ENCODE measurements around the gene RAB4A. TPM values are rescaled to one million over a fixed set of nuclear protein-coding genes. Genes with fewer than 3 reads are reported as not detected.
A peak's percentile ranks its signal among the peaks of the same experiment; 100 is the strongest.

Gene RAB4A
- total and polyA plus RNA-seq, 2 of the 13 experiments (the other 11 are each of a cell fraction or from before 2014, with no cell fraction given), result 56.0 to 80.1 TPM

DNA sequence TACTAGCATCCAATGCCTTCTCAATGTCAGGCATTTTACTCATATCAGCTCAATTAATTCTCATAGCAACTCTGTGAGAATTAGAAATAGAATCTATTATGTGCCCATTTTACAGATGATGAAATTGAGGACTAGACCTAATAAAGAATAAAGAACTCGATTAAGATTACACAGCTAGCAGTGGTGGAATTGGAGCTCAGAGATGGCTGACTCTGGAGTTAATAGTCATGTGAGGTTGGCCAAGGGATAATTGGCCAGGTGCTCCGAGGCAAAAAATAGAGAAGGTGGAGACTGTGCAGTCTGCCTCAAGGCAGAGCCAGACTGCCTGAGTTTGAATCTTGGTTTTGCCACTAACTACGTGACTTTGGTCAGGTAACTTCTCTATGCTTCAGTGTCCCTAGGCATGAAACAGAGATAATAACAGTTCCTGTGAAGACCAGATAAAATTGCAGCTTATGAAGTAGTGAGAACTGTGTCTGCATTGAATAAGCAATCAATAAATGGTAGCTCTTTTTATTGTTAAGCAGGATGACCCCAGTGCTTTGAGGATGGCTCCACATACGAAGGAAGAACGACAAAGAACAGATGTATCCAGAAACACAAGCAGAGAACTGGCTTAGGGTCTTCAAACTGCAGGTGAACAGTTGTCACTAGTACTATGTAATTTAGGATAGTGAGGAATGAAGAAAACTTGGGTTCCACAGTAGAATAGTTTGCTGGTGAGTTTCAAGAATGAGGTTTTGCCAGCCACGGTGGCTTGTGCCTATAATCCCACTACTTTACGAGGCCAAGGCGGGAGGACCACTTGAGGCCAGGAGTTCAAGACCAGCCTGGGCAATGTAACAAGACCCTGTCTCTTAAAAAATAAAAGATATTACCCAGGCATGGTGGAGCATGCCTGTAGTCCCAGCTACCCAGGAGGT is 78.8 kb downstream of the RAB4A start:
- ChIA-PET POLR2A (no interaction called here), CTCF (ENCODE audit: low intra/inter-chr PET ratio, low total read pairs) (no interaction called here)
- TF ChIP-seq ZNF3 (CRISPR knock-in tag; IDR thresholded peaks at IDR 0.05) (no peak), DMAP1 (CRISPR knock-in tag; IDR thresholded peaks at IDR 0.05) (no peak), CHD4 (IDR thresholded peaks at IDR 0.05; ENCODE audit: borderline replicate concordance, low read length) (peak; percentile 80; the same call in 1 of the 2 replicates), TGIF2 (CRISPR knock-in tag; IDR thresholded peaks at IDR 0.05) (no peak), DRAP1 (CRISPR knock-in tag; IDR thresholded peaks at IDR 0.05) (no peak), ZMYM3 (CRISPR knock-in tag; IDR thresholded peaks at IDR 0.05) (peak; percentile 47; the same call in 1 of the 2 replicates), ZNF629 (CRISPR knock-in tag; conservative IDR thresholded peaks at IDR 0.05) (peak; percentile 86)
- H3K9me3 ChIP-seq (ENCODE audit: low read length), result 0 out of 2 replicates have a peak, but pooled peaks cover 5% of the 10 kb centered on the region
- peaks cover 36% of the 10 kb centered on the region for H3K4me1 ChIP-seq (ENCODE audit: insufficient read depth, low read length)
- no peak overlapping the region for H3K9ac ChIP-seq (ENCODE audit: insufficient read depth, low read depth, low read length)
- no TSS peak for BruUV-seq (replicated peaks)
- 41% methylated on average over 8 of the region's 8 CpGs for WGBS (ENCODE audit: low lambda C conversion rate)
- in situ Hi-C loops (cut with HindIII; ENCODE audit: extremely low pct_ligation_motif_present, low pct_unique_long_range_greater_than_20kb), result no loop called here
- DNase-seq (ENCODE audit: low spot score), result no peak
- no peaks in the 10 kb centered on the region for H3K79me2 ChIP-seq (ENCODE audit: insufficient read depth, low read length)
- no peak for FAIRE-seq
- H3K36me3 ChIP-seq (replicated peaks in 1 of 2; ENCODE audit: control insufficient read depth in 1 of 2, insufficient read depth in 2 of 2, low read length in 2 of 2), result no peaks in the 10 kb centered on the region
- intact Hi-C loops (cut with micrococcal nuclease; ENCODE audit: unreplicated experiment), result loop anchor here (10.0 kb wide), 1 partner anchor 135 kb away; no protein-coding TSS in a partner anchor
- peak overlapping the region; percentile 1; the same call in 1 of the 2 replicates for H3K4me2 ChIP-seq (ENCODE audit: low read depth, low read length)
- H3K27me3 ChIP-seq (ENCODE audit: control insufficient read depth in 1 of 2, insufficient read depth in 2 of 2, low read length in 2 of 2), result peaks cover 0 to 17% of the 10 kb centered on the region in 2 experiments; a peak in 2 of 5 replicates
- ATAC-seq, result no peak
- H4K20me1 ChIP-seq (ENCODE audit: insufficient read depth, low read length), result no peaks in the 10 kb centered on the region
- H3K4me3 ChIP-seq (replicated peaks in 1 of 3; ENCODE audit: insufficient read depth in 1 of 3, low read depth in 2 of 3, low read length in 3 of 3), result no peak overlapping the region
- H2AFZ ChIP-seq (ENCODE audit: low read length), result no peak overlapping the region
- no peak overlapping the region for H3K27ac ChIP-seq (ENCODE audit: extremely low read length, insufficient read depth, low read length)

DNA sequence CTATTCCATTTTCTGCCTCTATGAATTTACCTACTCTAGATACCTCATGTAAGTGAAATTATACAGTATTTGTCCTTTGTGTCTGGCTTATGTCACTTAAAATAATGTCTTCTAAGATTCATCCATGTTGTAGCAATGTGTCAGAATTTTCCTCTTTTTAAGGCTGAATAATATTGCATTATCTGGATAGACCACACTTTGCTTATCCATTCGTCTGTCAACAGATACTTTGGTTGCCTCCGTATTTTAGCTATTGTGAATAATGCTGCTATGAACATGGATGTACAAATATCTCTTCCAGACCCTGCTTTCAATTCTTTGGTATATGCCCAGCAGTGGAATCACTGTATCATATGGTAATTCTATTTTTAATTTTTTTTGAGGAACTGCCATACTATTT is 82.1 kb downstream of the RAB4A start:
- POLR2A ChIA-PET, result no interaction called here
- Histone ChIP-seq H3K36me3 (replicated peaks in 1 of 2; ENCODE audit: control insufficient read depth in 1 of 2, insufficient read depth in 2 of 2, low read length in 2 of 2) (no peaks in the 10 kb centered on the region), H3K4me2 (ENCODE audit: low read depth, low read length) (no peak overlapping the region), H3K27ac (ENCODE audit: extremely low read length, insufficient read depth, low read length) (no peak overlapping the region), H3K79me2 (ENCODE audit: insufficient read depth, low read length) (no peaks in the 10 kb centered on the region), H3K9ac (ENCODE audit: insufficient read depth, low read depth, low read length) (no peak overlapping the region), H3K27me3 (ENCODE audit: control insufficient read depth in 1 of 2, insufficient read depth in 2 of 2, low read length in 2 of 2) (peaks cover 0 to 11% of the 10 kb centered on the region in 2 experiments; a peak in 2 of 5 replicates), H3K4me3 (replicated peaks in 1 of 3; ENCODE audit: insufficient read depth in 1 of 3, low read depth in 2 of 3, low read length in 3 of 3) (no peak overlapping the region), H2AFZ (ENCODE audit: low read length) (no peak overlapping the region), H4K20me1 (ENCODE audit: insufficient read depth, low read length) (no peaks in the 10 kb centered on the region), H3K4me1 (ENCODE audit: insufficient read depth, low read length) (peaks cover 18% of the 10 kb centered on the region), H3K9me3 (ENCODE audit: low read length) (0 out of 2 replicates have a peak, but pooled peaks cover 5% of the 10 kb centered on the region)
- BruUV-seq (replicated peaks), result no TSS peak
- ATAC-seq, result no peak
- intact Hi-C loops (cut with micrococcal nuclease; ENCODE audit: unreplicated experiment), result no loop called here
- in situ Hi-C loops (cut with HindIII; ENCODE audit: extremely low pct_ligation_motif_present, low pct_unique_long_range_greater_than_20kb), result no loop called here
- WGBS (ENCODE audit: low lambda C conversion rate), result 24% methylated on average over 2 of the region's 2 CpGs
- FAIRE-seq, result no peak
- CTCF ChIA-PET (ENCODE audit: low intra/inter-chr PET ratio, low total read pairs), result no interaction called here
- no peak for DNase-seq (ENCODE audit: low spot score)
- TF ChIP-seq GFI1 (CRISPR knock-in tag; IDR thresholded peaks at IDR 0.05; ENCODE audit: borderline replicate concordance), result no peak
- TF ChIP-seq NR2F1 (CRISPR knock-in tag; IDR thresholded peaks at IDR 0.05), result no peak
- TF ChIP-seq ZNF142 (CRISPR knock-in tag; IDR thresholded peaks at IDR 0.05), result no peak

All from HepG2 (cell line).